Prostate gland (tissue), 2 donors: ENCODE data around the gene SLC22A14. TPM values are rescaled to one million over a fixed set of nuclear protein-coding genes. Genes with fewer than 3 reads are reported as not detected.

ENCODE experiments used
- DNase-seq: peaks from one replicate; pipeline ENCODE4 v3.0.0-alpha.2; 2019; ENCODE audit warnings: low spot score
- H3K27ac ChIP-seq, 2 donors: fragments of 200-600 bp; sonication (generic); 2 replicates each; pipeline ENCODE4 v1.5.1; 2017 to 2019
- H3K27me3 ChIP-seq: fragments of 200-600 bp; sonication (generic); replicated peaks from 2 replicates; pipeline ENCODE4 v1.5.1; 2019; ENCODE audit not compliant: insufficient read depth
- H3K36me3 ChIP-seq, 2 donors: fragments of 200-600 bp; sonication (generic); 1 replicate in 1 of 2; 2 replicates in 1 of 2; pipeline versions ENCODE4 v1.5.1 to v1.8.1; 2017 to 2019
- H3K4me1 ChIP-seq: fragments of 200-600 bp; sonication (generic); replicated peaks from 2 replicates; pipeline ENCODE4 v1.5.1; 2019
- H3K4me3 ChIP-seq, 2 donors: fragments of 200-600 bp; sonication (generic); 2 replicates each; pipeline ENCODE4 v1.5.1; 2017 to 2019
- H3K9me3 ChIP-seq: fragments of 200-600 bp; sonication (generic); 2 replicates; pipeline ENCODE4 v1.5.1; 2017
- CTCF ChIP-seq, 4 experiments: fragments of 200-600 bp in 2 of 4; fragments of 450-650 bp in 2 of 4; sonication (generic) in 2 of 4; IDR thresholded peaks; 1 replicate in 3 of 4; 2 replicates in 1 of 4; pipeline ENCODE4 v1.5.1; 2016 to 2019; ENCODE audit warnings: antibody characterized with exemption in 4 of 4, mild to moderate bottlenecking in 2 of 4, moderate library complexity in 2 of 4
- POLR2A ChIP-seq: fragments of 450-650 bp; IDR thresholded peaks from one replicate; pipeline ENCODE4 v1.6.1; 2016; ENCODE audit warnings: antibody characterized with exemption, mild to moderate bottlenecking
- POLR2AphosphoS5 ChIP-seq: sonication (generic); formaldehyde crosslinking; IDR thresholded peaks from one replicate; pipeline ENCODE4 v1.6.1; 2017; ENCODE audit warnings: antibody characterized with exemption
- WGBS: methylation state at CpG from one replicate; pipeline ENCODE4 v1.1.5; 2018; 5-methylcytosine and 5-hydroxymethylcytosine counted together
- intact Hi-C: fragments of 100-400 bp; cut with DNase I; formaldehyde crosslinking; loops from one replicate; pipeline ENCODE4 v1.14.2; 2022
- total RNA-seq, 2 donors: library from RNA; depleted of rRNA; stranded (reverse); fragments of >200 nt; gene quantifications; one replicate each; pipeline ENCODE4 v1.1.0, GENCODE V29; 2016

The SLC22A14 gene
- total RNA-seq, 2 donors from 2014 or later = 0.64 to 1.5 TPM

- WGBS = 82% methylated on average over 1 of the region's 1 CpG
- TF ChIP-seq POLR2A (no peak), CTCF (IDR thresholded peaks at IDR 0.05) (no peak), POLR2AphosphoS5 (no peak)
- DNase-seq = no peak
These were observed 17.3 kb upstream of the SLC22A14 start for GRCh38 chr3:38264779-38265178.

GRCh38 chr3:38265604-38266307 is 16.3 kb upstream of the SLC22A14 start, which contains the start of gene SLC22A13:
Gene SLC22A13 (plus strand): TSS chr3:38265812. CDS start chr3:38265861, 49 bp downstream.
- intact Hi-C loops = no loop called here
- no peaks in the 10 kb centered on the region for H3K9me3 ChIP-seq
- H3K4me1 ChIP-seq = no peaks in the 10 kb centered on the region
- DNase-seq = no peak
- 96% methylated on average over 9 of the region's 9 CpGs for WGBS
- no peak within 1 kb of the TSS for H3K27ac ChIP-seq
- H3K36me3 ChIP-seq = no peaks in the 10 kb centered on the region
- TF ChIP-seq CTCF (IDR thresholded peaks at IDR 0.05) (no peak), POLR2AphosphoS5 (no peak), POLR2A (no peak)
- H3K4me3 ChIP-seq = no peak within 1 kb of the TSS
- no peaks in the 10 kb centered on the region for H3K27me3 ChIP-seq

More at GRCh38 chr3:38264779-38265178, 17.3 kb upstream of the SLC22A14 start:
- Histone ChIP-seq H3K27ac (no peak overlapping the region), H3K4me3 (no peak overlapping the region), H3K27me3 (no peaks in the 10 kb centered on the region), H3K9me3 (no peaks in the 10 kb centered on the region), H3K36me3 (no peaks in the 10 kb centered on the region), H3K4me1 (no peaks in the 10 kb centered on the region)
- intact Hi-C loops = no loop called here

- WGBS = 100% methylated on average over 1 of the region's 1 CpG
- intact Hi-C loops = no loop called here
- TF ChIP-seq POLR2AphosphoS5 = no peak
- no peak for TF ChIP-seq POLR2A
- TF ChIP-seq CTCF (IDR thresholded peaks at IDR 0.05) = no peak
These were observed 15.3 kb upstream of the SLC22A14 start for GRCh38 chr3:38266810-38267209.

GRCh38 chr3:38267662-38268061 is 14.4 kb upstream of the SLC22A14 start:
- 92% methylated on average over 2 of the region's 2 CpGs for WGBS
- no peak for DNase-seq
- Histone ChIP-seq H3K27ac (no peak overlapping the region), H3K9me3 (no peaks in the 10 kb centered on the region), H3K4me3 (no peak overlapping the region), H3K4me1 (no peaks in the 10 kb centered on the region), H3K36me3 (no peaks in the 10 kb centered on the region), H3K27me3 (no peaks in the 10 kb centered on the region)
- intact Hi-C loops = no loop called here
- TF ChIP-seq POLR2AphosphoS5 = no peak
- TF ChIP-seq POLR2A = no peak

More at GRCh38 chr3:38266810-38267209, 15.3 kb upstream of the SLC22A14 start:
- no peaks in the 10 kb centered on the region for H3K4me1 ChIP-seq
- DNase-seq = no peak
- no peak overlapping the region for H3K27ac ChIP-seq
- H3K9me3 ChIP-seq = no peaks in the 10 kb centered on the region
- H3K4me3 ChIP-seq = no peak overlapping the region
- H3K36me3 ChIP-seq = no peaks in the 10 kb centered on the region
- no peaks in the 10 kb centered on the region for H3K27me3 ChIP-seq

GRCh38 chr3:38268087-38268486 is 14.0 kb upstream of the SLC22A14 start:
- no peaks in the 10 kb centered on the region for H3K4me1 ChIP-seq
- TF ChIP-seq POLR2A (no peak), CTCF (IDR thresholded peaks at IDR 0.05) (no peak), POLR2AphosphoS5 (no peak)
- 76% methylated on average over 5 of the region's 5 CpGs for WGBS
- H3K27me3 ChIP-seq = no peaks in the 10 kb centered on the region
- no peak for DNase-seq
- H3K36me3 ChIP-seq = no peaks in the 10 kb centered on the region
- no peak overlapping the region for H3K27ac ChIP-seq
- no peak overlapping the region for H3K4me3 ChIP-seq
- H3K9me3 ChIP-seq = no peaks in the 10 kb centered on the region
- intact Hi-C loops = no loop called here
